PC-9 (cell line): ENCODE measurements around the gene CHSY1. TPM values are rescaled to one million over a fixed set of nuclear protein-coding genes. Genes with fewer than 3 reads are reported as not detected.

ENCODE experiments used
- BruUV-seq: library from RNA; stranded (reverse); fragments of 400-500 nt; replicated peaks from 2 replicates; lab custom pipeline; 2021; lab: Mats Ljungman, UMichigan
- CTCF ChIA-PET: fragments of 300-600 bp; sonication (Branson Sonifier 250); formaldehyde crosslinking; loops from one replicate; lab custom pipeline; 2022; ENCODE audit warnings: antibody characterized with exemption; lab: Charles Lee
- POLR2A ChIA-PET: fragments of 300-600 bp; sonication (Branson Sonifier 250); formaldehyde crosslinking; loops from one replicate; lab custom pipeline; 2022; ENCODE audit warnings: antibody characterized with exemption; ENCODE audit not compliant: unreplicated experiment; lab: Charles Lee
- DNase-seq, 2 experiments: peaks; one replicate each; pipeline versions ENCODE4 v3.0.0 to v3.0.0-alpha.2; 2015 to 2022; ENCODE audit warnings: mixed read lengths in 1 of 2
- H2AFZ ChIP-seq: fragments of 200-600 bp; sonication (generic); 2 replicates; pipeline ENCODE4 v1.8.1; 2017; ENCODE audit warnings: antibody characterized with exemption
- H3F3A ChIP-seq: fragments of 200-600 bp; sonication (generic); 2 replicates; pipeline ENCODE4 v1.8.1; 2017; ENCODE audit warnings: antibody characterized with exemption, mild to moderate bottlenecking, low read depth; ENCODE audit not compliant: insufficient read depth
- H3K27ac ChIP-seq: fragments of 200-600 bp; sonication (generic); 2 replicates; pipeline ENCODE4 v1.6.1; 2016; ENCODE audit warnings: mixed run types
- H3K27me3 ChIP-seq: fragments of 200-600 bp; sonication (generic); 2 replicates; pipeline ENCODE4 v1.6.1; 2016; ENCODE audit warnings: low read depth, mixed run types; ENCODE audit not compliant: insufficient read depth
- H3K36me3 ChIP-seq: fragments of 200-600 bp; sonication (generic); 2 replicates; pipeline ENCODE4 v1.6.1; 2016; ENCODE audit warnings: low read depth, mixed run types
- H3K4me1 ChIP-seq: fragments of 200-600 bp; sonication (generic); replicated peaks from 2 replicates; pipeline ENCODE4 v1.6.1; 2016; ENCODE audit warnings: mixed run types; ENCODE audit not compliant: insufficient read depth
- H3K4me2 ChIP-seq: fragments of 200-600 bp; sonication (generic); 2 replicates; pipeline ENCODE4 v1.6.1; 2017; ENCODE audit warnings: mixed run types
- H3K4me3 ChIP-seq: fragments of 200-600 bp; sonication (generic); 2 replicates; pipeline ENCODE4 v1.6.1; 2016; ENCODE audit warnings: mixed run types
- H3K79me2 ChIP-seq: fragments of 200-600 bp; sonication (generic); 2 replicates; pipeline ENCODE4 v1.6.1; 2017; ENCODE audit warnings: low read depth, mixed run types
- H3K9me2 ChIP-seq: fragments of 200-600 bp; sonication (generic); 2 replicates; pipeline ENCODE4 v1.8.1; 2017; ENCODE audit warnings: mild to moderate bottlenecking; ENCODE audit not compliant: insufficient read depth
- H3K9me3 ChIP-seq: fragments of 200-600 bp; sonication (generic); 2 replicates; pipeline ENCODE4 v1.8.1; 2016; ENCODE audit warnings: low read depth; ENCODE audit not compliant: insufficient read depth
- H4K20me1 ChIP-seq: fragments of 200-600 bp; sonication (generic); 2 replicates; pipeline ENCODE4 v1.8.1; 2017; ENCODE audit not compliant: insufficient read depth
- CTCF ChIP-seq: fragments of 200-600 bp; sonication (generic); conservative IDR thresholded peaks from 2 replicates; pipeline ENCODE4 v1.6.1; 2017; ENCODE audit warnings: mixed run types, antibody characterized with exemption, mild to moderate bottlenecking, moderate library complexity
- EZH2 ChIP-seq: fragments of 200-600 bp; sonication (generic); IDR thresholded peaks from 2 replicates; pipeline ENCODE4 v1.8.0; 2017; ENCODE audit warnings: antibody characterized with exemption, low read depth
- intact Hi-C: fragments of 100-400 bp; cut with micrococcal nuclease; formaldehyde crosslinking; loops from one replicate; pipeline ENCODE4 v1.10.0; 2022; ENCODE audit not compliant: unreplicated experiment
- total RNA-seq: library from RNA; stranded (reverse); gene quantifications from 2 replicates; pipeline ENCODE4 v1.2.3, GENCODE V29; 2021

The CHSY1 gene
- total RNA-seq, 1 experiment from 2014 or later, result 10.7 TPM

- Histone ChIP-seq H3F3A (no peaks in the 10 kb centered on the region; the same call in none of the 2 replicates), H3K27me3 (no peaks in the 10 kb centered on the region), H3K4me1 (no peaks in the 10 kb centered on the region), H3K4me3 (no peak overlapping the region), H3K4me2 (no peak overlapping the region), H3K9me3 (no peaks in the 10 kb centered on the region), H2AFZ (no peak overlapping the region), H4K20me1 (peaks cover 12% of the 10 kb centered on the region; the same call in 1 of the 2 replicates), H3K36me3 (no peaks in the 10 kb centered on the region), H3K79me2 (peaks cover 9% of the 10 kb centered on the region; the same call in 1 of the 2 replicates), H3K9me2 (no peaks in the 10 kb centered on the region), H3K27ac (no peak overlapping the region)
- BruUV-seq, result no TSS peak
- TF ChIP-seq CTCF, result no peak
- no peak for TF ChIP-seq EZH2
- intact Hi-C loops, result no loop called here
- ChIA-PET CTCF (no interaction called here), POLR2A (no interaction called here)
- DNase-seq, result no peak
These were observed 38.3 kb downstream of the CHSY1 start for GRCh38 chr15:101213570-101213969.

- Histone ChIP-seq H4K20me1 (peaks cover 12% of the 10 kb centered on the region; the same call in 1 of the 2 replicates), H3K27ac (no peak overlapping the region)
- POLR2A ChIA-PET, result no interaction called here
These were observed 38.7 kb downstream of the CHSY1 start for GRCh38 chr15:101213147-101213546.

GRCh38 chr15:101211897-101212296, 40.0 kb downstream of the CHSY1 start:
- intact Hi-C loops, result no loop called here
- no peaks in the 10 kb centered on the region; the same call in none of the 2 replicates for H3F3A ChIP-seq
- POLR2A ChIA-PET, result no interaction called here
- H3K4me2 ChIP-seq, result no peak overlapping the region
- H3K27me3 ChIP-seq, result no peaks in the 10 kb centered on the region
- no peaks in the 10 kb centered on the region for H3K36me3 ChIP-seq
- no peak overlapping the region for H3K4me3 ChIP-seq
- DNase-seq, result no peak
- BruUV-seq, result no TSS peak
- H3K9me3 ChIP-seq, result no peaks in the 10 kb centered on the region
- TF ChIP-seq CTCF, result no peak
- TF ChIP-seq EZH2, result no peak
- H4K20me1 ChIP-seq, result peaks cover 13% of the 10 kb centered on the region; the same call in 1 of the 2 replicates
- no peak overlapping the region for H2AFZ ChIP-seq
- H3K4me1 ChIP-seq, result no peaks in the 10 kb centered on the region
- CTCF ChIA-PET, result no interaction called here
- H3K9me2 ChIP-seq, result no peaks in the 10 kb centered on the region
- peaks cover 22% of the 10 kb centered on the region for H3K79me2 ChIP-seq
- H3K27ac ChIP-seq, result no peak overlapping the region

More at GRCh38 chr15:101213147-101213546, 38.7 kb downstream of the CHSY1 start:
- H3K4me2 ChIP-seq, result no peak overlapping the region
- CTCF ChIA-PET, result no interaction called here
- H3K9me2 ChIP-seq, result no peaks in the 10 kb centered on the region
- intact Hi-C loops, result no loop called here
- no peaks in the 10 kb centered on the region for H3K27me3 ChIP-seq
- no peak for DNase-seq
- no peaks in the 10 kb centered on the region for H3K4me1 ChIP-seq
- H2AFZ ChIP-seq, result no peak overlapping the region
- no peaks in the 10 kb centered on the region for H3K9me3 ChIP-seq
- no peak for TF ChIP-seq EZH2
- TF ChIP-seq CTCF, result no peak
- peaks cover 10% of the 10 kb centered on the region; the same call in 1 of the 2 replicates for H3K79me2 ChIP-seq
- no peak overlapping the region for H3K4me3 ChIP-seq
- H3K36me3 ChIP-seq, result no peaks in the 10 kb centered on the region
- BruUV-seq, result no TSS peak
- H3F3A ChIP-seq, result no peaks in the 10 kb centered on the region; the same call in none of the 2 replicates
